HG03575 (cell line): Measurements from ENCODE around the gene TRPM3.

ENCODE experiments used
- ATAC-seq: cut with Tn5 transposase; IDR thresholded peaks from one replicate; pipeline ENCODE4 v1.9.1; 2021; ENCODE audit not compliant: unreplicated experiment, insufficient number of reproducible peaks, low FRiP score; ENCODE audit errors: extremely low read depth

The TRPM3 gene

GRCh38 chr9:70923961-70924360, 197.5 kb downstream of the TRPM3 start:
- ATAC-seq = no peak

GRCh38 chr9:70921136-70921535, 200.3 kb downstream of the TRPM3 start:
- ATAC-seq = no peak

GRCh38 chr9:70917277-70917676, 204.1 kb downstream of the TRPM3 start:
- no peak for ATAC-seq

GRCh38 chr9:70911791-70912190, 209.6 kb downstream of the TRPM3 start:
- ATAC-seq = no peak

- ATAC-seq = no peak
Observed at GRCh38 chr9:70910598-70910997, 210.8 kb downstream of the TRPM3 start.

GRCh38 chr9:70902692-70903131, 218.7 kb downstream of the TRPM3 start:
- ATAC-seq = no peak

GRCh38 chr9:70902171-70902570, 219.2 kb downstream of the TRPM3 start:
- ATAC-seq = no peak

- no peak for ATAC-seq
Observed at GRCh38 chr9:70901746-70902145, 219.7 kb downstream of the TRPM3 start.

GRCh38 chr9:70901013-70901412, 220.4 kb downstream of the TRPM3 start:
- ATAC-seq = no peak

GRCh38 chr9:70893580-70894122, 227.8 kb downstream of the TRPM3 start:
- no peak for ATAC-seq

GRCh38 chr9:70888471-70888870, 232.9 kb downstream of the TRPM3 start:
- no peak for ATAC-seq

GRCh38 chr9:70887826-70888225, 233.6 kb downstream of the TRPM3 start:
- no peak for ATAC-seq

GRCh38 chr9:70883963-70884793, 237.2 kb downstream of the TRPM3 start:
- ATAC-seq = no peak

- no peak for ATAC-seq
Observed at GRCh38 chr9:70883056-70883455, 238.4 kb downstream of the TRPM3 start.

GRCh38 chr9:70881333-70881732, 240.1 kb downstream of the TRPM3 start:
- ATAC-seq = no peak

GRCh38 chr9:70880535-70880934, 240.9 kb downstream of the TRPM3 start:
- ATAC-seq = no peak

GRCh38 chr9:70878576-70878975, 242.8 kb downstream of the TRPM3 start:
- no peak for ATAC-seq

- no peak for ATAC-seq
Observed at GRCh38 chr9:70874451-70874850, 247.0 kb downstream of the TRPM3 start.

GRCh38 chr9:70873506-70873905, 247.9 kb downstream of the TRPM3 start:
- no peak for ATAC-seq
